GM12801 (cell line): ENCODE results near the gene CENPM.

Experiments
- CTCF ChIP-seq: IDR thresholded peaks from one replicate; pipeline ENCODE4 v1.5.1; 2011; ENCODE audit warnings: control low read depth; ENCODE audit not compliant: insufficient read length; ENCODE audit errors: extremely low read depth

CENPM gene

GRCh38 chr22:41974691-41975290 is 27.8 kb upstream of the CENPM start:
- TF ChIP-seq CTCF: no peak

- TF ChIP-seq CTCF: no peak
These were observed 24.5 kb upstream of the CENPM start for GRCh38 chr22:41971431-41971830.

GRCh38 chr22:41970601-41971000 is 23.6 kb upstream of the CENPM start:
- TF ChIP-seq CTCF: no peak

- no peak for TF ChIP-seq CTCF
These were observed 22.2 kb upstream of the CENPM start, which contains the start of gene SEPTIN3 for GRCh38 chr22:41969110-41969646. Gene SEPTIN3 (plus strand): TSS chr22:41969443. CDS start chr22:41971493, 2,050 bp downstream.

- no peak for TF ChIP-seq CTCF
These were observed 21.6 kb upstream of the CENPM start for GRCh38 chr22:41968601-41969000.

- no peak for TF ChIP-seq CTCF
These were observed 19.8 kb upstream of the CENPM start for GRCh38 chr22:41966607-41967240.

GRCh38 chr22:41966225-41966606 is 19.3 kb upstream of the CENPM start:
- TF ChIP-seq CTCF: no peak
